Esophagus muscularis mucosa (tissue), 3 donors: Measurements from ENCODE around the gene XYLT2.

Source experiments
- CTCF ChIP-seq, 3 experiments: fragments of 200-600 bp in 2 of 3; fragments of 450-650 bp in 1 of 3; sonication (generic) in 2 of 3; IDR thresholded peaks; one replicate each; pipeline ENCODE4 v1.5.1; 2017 to 2019; ENCODE audit warnings: antibody characterized with exemption in 3 of 3, mild to moderate bottlenecking in 2 of 3, moderate library complexity in 1 of 3
- POLR2A ChIP-seq: fragments of 450-650 bp; IDR thresholded peaks from one replicate; pipeline ENCODE4 v1.6.1; 2017; ENCODE audit warnings: antibody characterized with exemption, moderate library complexity, mild to moderate bottlenecking, low read depth

GRCh38 chr17:50392621-50393020 is 46.7 kb downstream of the XYLT2 start:
- TF ChIP-seq CTCF (IDR thresholded peaks at IDR 0.05) (no peak), POLR2A (no peak)
